ENCODE results near the gene HSBP1L1. TPM values are rescaled to one million over a fixed set of nuclear protein-coding genes. Genes with fewer than 3 reads are reported as not detected.

HSBP1L1 gene
- total and polyA plus RNA-seq, 2 of the 13 experiments (the other 11 are each of a cell fraction or from before 2014, with no cell fraction given), result 22.6 to 45.1 TPM

GRCh38 chr18:79964330-79965118, at the start of gene HSBP1L1 (continued):
- TF ChIP-seq GMEB1 (CRISPR knock-in tag; IDR thresholded peaks at IDR 0.05; ENCODE audit: borderline replicate concordance) (peak; percentile 72), XBP1 (CRISPR knock-in tag; IDR thresholded peaks at IDR 0.05) (no peak), ZNF441 (CRISPR knock-in tag; IDR thresholded peaks at IDR 0.05; ENCODE audit: borderline replicate concordance) (0 out of 2 replicates have a peak, but pooled peaks have one; percentile 66), JDP2 (CRISPR knock-in tag; IDR thresholded peaks at IDR 0.05; ENCODE audit: borderline replicate concordance) (no peak; the same call in 1 of the 2 replicates), ZNF235 (CRISPR knock-in tag; IDR thresholded peaks at IDR 0.05; ENCODE audit: borderline replicate concordance) (0 out of 2 replicates have a peak, but pooled peaks have one; percentile 19), ZNF160 (CRISPR knock-in tag; IDR thresholded peaks at IDR 0.05) (0 out of 2 replicates have a peak, but pooled peaks have one; percentile 53), ZFP36L2 (CRISPR knock-in tag; IDR thresholded peaks at IDR 0.05) (no peak), ZEB1 (IDR thresholded peaks at IDR 0.05; ENCODE audit: insufficient replicate concordance, low read depth) (no peak), RNF2 (conservative IDR thresholded peaks at IDR 0.05; ENCODE audit: low read depth) (0 out of 2 replicates have a peak, but pooled peaks have one; percentile 22), ZNF503 (CRISPR knock-in tag; IDR thresholded peaks at IDR 0.05) (peak; percentile 33; the same call in 1 of the 2 replicates), RBAK (CRISPR knock-in tag; IDR thresholded peaks at IDR 0.05) (no peak), ZFP91 (CRISPR knock-in tag; IDR thresholded peaks at IDR 0.05; ENCODE audit: borderline replicate concordance) (peak; percentile 37), ADNP (CRISPR knock-in tag; IDR thresholded peaks at IDR 0.05) (no peak), CENPT (CRISPR knock-in tag; IDR thresholded peaks at IDR 0.05; ENCODE audit: low read depth) (0 out of 2 replicates have a peak, but pooled peaks have one; percentile 67), ZNF430 (CRISPR knock-in tag; IDR thresholded peaks at IDR 0.05) (no peak), ZNF446 (CRISPR knock-in tag; IDR thresholded peaks at IDR 0.05) (peak; percentile 71; the same call in 1 of the 2 replicates), ZNF567 (CRISPR knock-in tag; IDR thresholded peaks at IDR 0.05; ENCODE audit: borderline replicate concordance) (no peak), KAT8 (CRISPR knock-in tag; IDR thresholded peaks at IDR 0.05) (no peak), RCOR2 (CRISPR knock-in tag; IDR thresholded peaks at IDR 0.05) (no peak), KDM3A (CRISPR knock-in tag; IDR thresholded peaks at IDR 0.05; ENCODE audit: low read depth) (no peak), ZNF431 (CRISPR knock-in tag; IDR thresholded peaks at IDR 0.05; ENCODE audit: borderline replicate concordance, low read depth) (no peak), HNRNPLL (IDR thresholded peaks at IDR 0.05; ENCODE audit: low read depth, low read length, poor library complexity, severe bottlenecking) (peak; percentile 88), ZBTB26 (CRISPR knock-in tag; IDR thresholded peaks at IDR 0.05; ENCODE audit: borderline replicate concordance) (0 out of 2 replicates have a peak, but pooled peaks have one; percentile 67)

Measured in HepG2 (cell line).